Dendritic cell treated with granulocyte-macrophage colony-stimulating factor and Interleukin-4, amounts not matched to agents 40 ng/mL and 50 ng/mL, for 4 days (primary cell): ENCODE results near the gene SLC9A7.
"Not testable (repeated sequence)": the region's sequence is repeated elsewhere in the genome, so short reads cannot be mapped to it uniquely, and the experiment has no call there.

Experiments used
- H3K27ac Mint-ChIP-seq: one replicate; pipeline ENCODE4 v1.8.0; 2022; ENCODE audit warnings: mild to moderate bottlenecking, mixed read lengths
- H3K27me3 Mint-ChIP-seq: one replicate; pipeline ENCODE4 v1.8.0; 2022; ENCODE audit warnings: mild to moderate bottlenecking, mixed read lengths
- H3K36me3 Mint-ChIP-seq: one replicate; pipeline ENCODE4 v1.8.0; 2022; ENCODE audit warnings: low read depth, mixed read lengths
- H3K4me1 Mint-ChIP-seq: one replicate; pipeline ENCODE4 v1.8.0; 2022; ENCODE audit warnings: low read depth, mixed read lengths
- H3K4me3 Mint-ChIP-seq: one replicate; pipeline ENCODE4 v1.8.0; 2022; ENCODE audit warnings: mild to moderate bottlenecking, moderate library complexity, mixed read lengths
- H3K9me3 Mint-ChIP-seq: one replicate; pipeline ENCODE4 v1.8.0; 2022; ENCODE audit warnings: mixed read lengths
- intact Hi-C: fragments of 100-400 bp; cut with micrococcal nuclease; formaldehyde crosslinking; loops from one replicate; pipeline ENCODE4 v1.15.0; 2022

The SLC9A7 gene

DNA sequence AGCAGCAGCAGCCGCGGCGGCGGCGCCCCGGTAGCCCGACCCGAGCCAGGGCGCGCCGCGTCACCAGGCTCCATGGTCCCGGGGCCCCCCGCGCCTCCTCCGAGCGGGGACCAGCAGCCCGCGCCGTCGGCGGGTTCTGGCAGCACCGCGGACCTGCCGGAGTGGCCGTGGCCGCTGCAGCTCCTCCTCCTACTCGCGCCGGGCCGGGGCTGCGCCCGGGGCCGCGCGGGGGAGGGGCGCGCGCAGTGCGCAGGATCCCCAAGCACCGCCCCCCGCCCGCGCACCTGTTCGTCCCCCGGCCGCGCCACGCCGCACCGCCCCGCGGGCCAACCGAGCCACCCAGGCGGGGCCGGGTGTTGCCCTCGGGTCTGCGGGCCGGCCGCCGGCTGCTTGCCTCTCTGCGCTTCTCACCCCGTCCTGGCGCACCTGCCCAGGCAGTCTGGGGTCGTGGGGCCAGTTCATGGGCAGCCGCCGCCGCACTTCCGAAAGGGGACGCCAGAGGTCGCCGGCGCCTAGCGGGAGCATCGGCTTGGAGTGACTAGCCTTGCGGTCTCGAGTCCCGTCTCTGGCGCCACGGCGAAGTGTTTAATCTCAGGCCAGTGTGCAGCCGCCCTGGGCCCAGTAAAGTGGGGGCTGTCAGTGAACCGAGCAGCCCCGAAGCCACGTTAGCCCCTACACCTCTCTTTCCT, at the start of gene SLC9A7:
Gene SLC9A7 (minus strand): TSS at position 163 of the 689 bp plus-strand sequence. CDS start 89 bp downstream, at position 74.
- intact Hi-C loops: loop anchor here (1.0 to 5.0 kb wide), 2 partner anchors 37 to 202 kb away; no protein-coding TSS in a partner anchor
- H3K4me1 Mint-ChIP-seq: peaks cover 26% of the 10 kb centered on the region
- no peaks in the 10 kb centered on the region for H3K36me3 Mint-ChIP-seq
- peaks cover 5% of the 10 kb centered on the region for H3K27me3 Mint-ChIP-seq
- H3K4me3 Mint-ChIP-seq: peak within 1 kb of the TSS; percentile 76
- H3K9me3 Mint-ChIP-seq: no peaks in the 10 kb centered on the region
- peak within 1 kb of the TSS; percentile 55 for H3K27ac Mint-ChIP-seq

DNA sequence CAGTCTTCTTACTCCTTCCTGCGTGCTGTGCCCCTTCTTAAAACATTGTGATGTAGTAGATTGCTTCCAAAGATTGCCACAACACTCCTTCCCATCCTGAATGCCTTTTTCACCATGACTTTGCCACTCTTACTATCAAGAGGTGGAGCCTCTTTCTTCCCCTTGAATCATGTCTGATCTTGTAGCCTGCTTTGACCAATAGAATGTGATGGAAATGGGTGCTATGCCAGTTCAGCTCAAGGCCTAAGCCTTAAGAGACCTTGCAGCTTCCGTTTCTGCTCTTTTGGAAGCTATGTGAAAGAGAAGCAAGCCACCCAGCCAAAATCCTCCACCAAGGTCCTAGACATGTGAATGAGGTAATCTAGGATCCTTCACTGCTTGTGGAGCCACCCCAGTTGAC, 46.4 kb upstream of the SLC9A7 start:
- no peaks in the 10 kb centered on the region for H3K4me1 Mint-ChIP-seq
- H3K9me3 Mint-ChIP-seq: no peaks in the 10 kb centered on the region
- H3K36me3 Mint-ChIP-seq: no peaks in the 10 kb centered on the region
- intact Hi-C loops: no loop called here
- H3K27ac Mint-ChIP-seq: no peak overlapping the region
- H3K4me3 Mint-ChIP-seq: no peak overlapping the region
- peaks cover 2% of the 10 kb centered on the region for H3K27me3 Mint-ChIP-seq

DNA sequence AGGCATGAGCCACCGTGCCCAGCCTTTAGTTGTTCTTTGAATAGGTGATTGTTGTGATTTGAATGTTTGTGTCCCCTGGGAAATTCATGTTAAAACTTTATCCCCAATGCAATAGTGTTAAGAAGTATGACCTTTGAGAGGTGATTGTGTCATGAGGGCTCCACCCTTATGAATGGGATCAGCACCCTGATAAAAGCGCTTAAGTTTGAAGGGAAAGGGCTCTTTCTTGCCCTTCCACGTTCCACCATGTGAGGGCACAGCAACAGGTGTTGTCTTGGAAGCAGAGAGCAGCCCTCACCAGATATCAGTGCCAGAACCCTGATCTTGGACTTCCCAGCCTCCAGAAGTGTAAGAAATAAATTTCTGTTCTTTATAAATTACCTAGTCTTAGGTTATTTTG, 44.2 kb upstream of the SLC9A7 start:
- Mint-ChIP-seq H3K36me3 (no peaks in the 10 kb centered on the region), H3K9me3 (no peaks in the 10 kb centered on the region), H3K4me1 (no peaks in the 10 kb centered on the region), H3K4me3 (no peak overlapping the region), H3K27me3 (peaks cover 2% of the 10 kb centered on the region), H3K27ac (no peak overlapping the region)
- intact Hi-C loops: loop anchor here (5.0 kb wide), 2 partner anchors 229 to 289 kb away; no protein-coding TSS in a partner anchor

DNA sequence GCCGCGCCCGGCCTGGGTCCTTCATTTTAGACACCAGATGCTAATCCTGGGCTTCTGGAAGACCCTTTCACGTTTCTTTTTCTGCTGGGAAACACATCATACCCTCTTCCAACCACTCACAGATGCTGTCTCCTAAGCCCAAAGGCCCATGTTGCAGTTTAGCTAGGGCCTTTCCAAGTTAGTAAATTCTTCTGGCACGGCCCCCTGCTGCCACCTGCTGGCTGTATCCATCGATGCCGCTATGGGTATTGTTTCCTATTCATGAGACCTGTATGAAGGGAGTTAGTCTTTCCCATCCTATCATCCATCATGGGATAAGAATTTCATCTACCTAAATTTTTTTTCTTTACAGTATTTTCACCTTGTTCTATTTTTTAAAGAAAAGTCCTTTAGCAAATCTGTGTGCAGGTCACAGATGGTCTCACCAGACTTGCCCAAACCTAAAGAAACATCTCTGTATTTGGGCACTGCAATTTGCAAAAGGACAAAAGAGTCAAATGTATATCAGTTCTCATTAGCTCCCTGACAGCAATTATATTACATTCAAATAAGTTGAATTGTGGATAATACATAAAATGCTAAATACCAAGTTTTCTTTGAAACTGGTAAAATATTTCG, 37.8 kb upstream of the SLC9A7 start:
- Mint-ChIP-seq H3K9me3 (no peaks in the 10 kb centered on the region), H3K36me3 (no peaks in the 10 kb centered on the region), H3K4me1 (peaks cover 11% of the 10 kb centered on the region), H3K4me3 (no peak overlapping the region), H3K27me3 (no peaks in the 10 kb centered on the region), H3K27ac (no peak overlapping the region)
- intact Hi-C loops: loop anchor here (1.0 to 2.0 kb wide), 2 partner anchors 37 to 242 kb away; partner anchors contain the start of gene SLC9A7

DNA sequence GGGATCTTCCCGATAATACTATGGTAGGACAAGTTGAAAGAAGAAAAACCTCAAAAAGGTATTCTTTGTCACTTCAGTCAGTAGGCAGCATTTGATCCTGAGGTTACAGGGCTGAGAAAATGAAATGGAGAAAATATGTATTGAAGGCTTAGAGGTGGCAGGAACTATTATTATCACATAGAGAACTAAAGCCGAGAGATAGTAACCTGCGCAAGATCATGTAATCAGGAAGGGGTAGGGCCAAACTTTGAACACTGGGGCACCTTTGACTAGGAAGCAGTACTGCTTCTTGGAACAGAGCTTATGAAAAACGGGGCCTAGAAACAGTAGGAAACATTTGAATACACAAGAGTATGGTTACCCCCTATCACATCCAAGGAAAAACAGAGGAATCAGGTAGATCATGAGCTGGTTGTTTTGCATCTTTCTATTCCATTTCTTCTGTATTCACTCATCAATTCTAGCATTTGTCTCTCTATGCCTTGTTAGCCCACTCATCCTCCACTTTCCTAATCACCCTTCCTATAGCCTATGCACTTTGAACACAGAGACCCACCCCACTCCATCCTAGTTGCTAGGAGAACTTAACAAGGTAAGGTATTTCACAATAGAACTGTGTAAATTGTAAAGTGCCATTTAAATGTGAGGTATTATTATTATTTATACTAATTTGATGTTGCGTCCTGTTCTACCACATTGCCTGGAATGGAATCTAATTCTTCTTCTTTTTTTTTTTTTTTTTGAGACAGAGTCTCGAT, 34.6 kb upstream of the SLC9A7 start:
- Mint-ChIP-seq H3K27me3 (no peaks in the 10 kb centered on the region), H3K4me3 (peak overlapping the region; percentile 34), H3K27ac (peak overlapping the region; percentile 80), H3K9me3 (no peaks in the 10 kb centered on the region), H3K4me1 (peaks cover 17% of the 10 kb centered on the region), H3K36me3 (no peaks in the 10 kb centered on the region)
- intact Hi-C loops: loop anchor here (5.0 kb wide), 1 partner anchor 216 kb away; no protein-coding TSS in a partner anchor

DNA sequence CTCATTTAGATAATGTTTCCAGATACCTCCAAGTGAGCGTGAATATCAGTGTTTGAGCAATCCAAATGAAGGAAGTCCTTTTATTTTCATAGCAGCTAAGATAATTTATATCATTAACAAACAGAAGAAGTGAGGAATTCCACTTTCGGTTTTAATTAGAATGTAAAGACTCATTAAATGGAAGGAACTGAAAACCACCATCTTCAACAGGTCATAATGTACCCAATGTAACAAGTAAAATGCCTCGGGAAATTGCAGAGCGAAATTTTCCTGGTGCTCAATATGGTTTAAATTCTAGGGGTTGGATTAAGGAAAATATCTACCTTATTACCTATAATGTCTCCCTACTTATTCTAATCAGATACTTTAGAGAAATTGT, 33.9 kb upstream of the SLC9A7 start:
- H3K27ac Mint-ChIP-seq: peak overlapping the region; percentile 80
- no peaks in the 10 kb centered on the region for H3K36me3 Mint-ChIP-seq
- H3K9me3 Mint-ChIP-seq: no peaks in the 10 kb centered on the region
- H3K4me3 Mint-ChIP-seq: peak overlapping the region; percentile 34
- peaks cover 17% of the 10 kb centered on the region for H3K4me1 Mint-ChIP-seq
- intact Hi-C loops: loop anchor here (5.0 kb wide), 1 partner anchor 215 kb away; no protein-coding TSS in a partner anchor
- H3K27me3 Mint-ChIP-seq: no peaks in the 10 kb centered on the region

DNA sequence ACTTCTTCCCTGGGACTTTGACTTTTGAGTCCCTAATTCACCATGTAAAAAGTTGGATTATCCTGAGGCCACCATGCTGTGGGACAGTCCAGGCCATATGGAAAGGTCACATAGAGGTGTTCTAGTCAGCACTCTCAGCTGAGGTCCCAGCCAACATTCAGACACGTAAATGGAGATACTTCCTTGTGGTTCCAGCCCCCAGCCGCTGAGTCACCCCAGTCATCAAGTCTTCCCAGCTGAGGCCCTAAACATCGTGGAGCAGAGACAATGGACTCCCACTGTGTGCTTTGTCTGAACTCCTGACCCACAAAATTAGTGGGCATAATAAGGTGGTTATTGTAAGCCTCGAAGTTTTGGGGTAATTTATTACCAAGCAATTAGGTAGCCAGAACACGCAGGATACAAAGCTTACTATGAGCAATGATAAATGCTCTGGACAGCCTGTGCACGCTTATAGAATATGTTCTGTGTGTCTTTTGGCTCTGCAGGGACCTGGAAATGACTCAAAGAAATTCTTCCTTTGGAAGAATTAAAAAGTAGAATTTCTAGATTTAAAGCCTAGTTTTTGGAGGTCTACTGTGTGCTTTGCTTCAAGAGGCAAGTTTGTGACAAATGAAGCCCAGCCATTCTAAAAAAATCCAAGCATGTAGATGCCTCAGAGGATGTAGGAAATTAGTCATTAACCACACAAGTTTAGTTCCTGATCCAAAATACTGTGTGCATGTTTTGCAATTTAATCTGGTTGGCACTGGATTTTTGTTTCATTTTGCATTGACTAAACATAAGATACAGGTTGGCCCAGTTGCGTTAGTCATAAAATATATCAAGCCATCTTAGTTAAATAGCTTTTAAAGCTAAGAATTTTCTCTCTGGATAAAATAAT, 33.2 kb upstream of the SLC9A7 start:
- intact Hi-C loops: loop anchor here (5.0 kb wide), 1 partner anchor 215 kb away; no protein-coding TSS in a partner anchor
- Mint-ChIP-seq H3K4me3 (peak overlapping the region; percentile 34), H3K9me3 (no peaks in the 10 kb centered on the region), H3K4me1 (peaks cover 17% of the 10 kb centered on the region), H3K27ac (peak overlapping the region; percentile 80), H3K36me3 (no peaks in the 10 kb centered on the region), H3K27me3 (no peaks in the 10 kb centered on the region)

DNA sequence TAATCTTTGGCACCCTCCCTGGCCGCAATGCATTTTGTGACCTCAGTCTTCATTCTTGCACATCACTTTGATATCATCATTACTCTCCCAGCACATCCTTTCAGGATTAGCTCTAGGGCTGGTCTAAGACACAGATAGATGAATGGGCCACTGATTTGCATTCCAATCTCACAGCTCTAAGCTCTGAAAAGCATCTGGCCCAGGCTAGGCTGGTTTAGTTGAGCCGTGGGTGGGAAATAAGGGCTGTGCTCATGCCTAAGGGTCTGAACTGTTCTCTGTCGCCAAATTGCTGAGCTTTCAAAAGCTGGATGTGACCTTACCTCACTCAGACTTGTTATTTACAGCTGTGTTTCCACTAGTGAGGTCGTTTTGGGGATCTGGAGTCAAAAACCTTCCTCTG, 30.0 kb upstream of the SLC9A7 start:
- Mint-ChIP-seq H3K27me3 (no peaks in the 10 kb centered on the region), H3K27ac (no peak overlapping the region), H3K9me3 (no peaks in the 10 kb centered on the region), H3K4me1 (peaks cover 14% of the 10 kb centered on the region), H3K36me3 (no peaks in the 10 kb centered on the region), H3K4me3 (no peak overlapping the region)
- intact Hi-C loops: no loop called here

DNA sequence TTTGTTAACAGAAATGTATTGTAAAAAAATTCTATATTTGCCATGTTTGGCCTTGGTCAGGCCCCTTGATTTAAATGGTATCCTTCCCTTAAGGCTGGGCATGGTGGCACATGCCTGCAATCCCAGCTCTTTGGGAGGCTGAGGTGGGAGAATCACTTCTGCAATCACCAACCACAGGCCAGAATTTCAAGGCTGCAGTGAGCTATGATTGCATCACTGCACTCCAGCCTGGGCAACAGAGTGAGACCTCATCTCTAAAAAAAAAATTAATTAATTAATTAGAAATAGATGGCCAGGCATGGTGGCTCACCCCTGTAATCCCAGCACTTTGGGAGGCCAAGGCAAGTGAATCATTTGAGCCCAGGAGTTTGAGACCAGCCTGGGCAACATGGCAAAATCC, 25.5 kb upstream of the SLC9A7 start:
- H3K4me1 Mint-ChIP-seq, H3K9me3 Mint-ChIP-seq, H3K36me3 Mint-ChIP-seq, H3K27me3 Mint-ChIP-seq, intact Hi-C loops, H3K27ac Mint-ChIP-seq, H3K4me3 Mint-ChIP-seq: not testable (repeated sequence)

DNA sequence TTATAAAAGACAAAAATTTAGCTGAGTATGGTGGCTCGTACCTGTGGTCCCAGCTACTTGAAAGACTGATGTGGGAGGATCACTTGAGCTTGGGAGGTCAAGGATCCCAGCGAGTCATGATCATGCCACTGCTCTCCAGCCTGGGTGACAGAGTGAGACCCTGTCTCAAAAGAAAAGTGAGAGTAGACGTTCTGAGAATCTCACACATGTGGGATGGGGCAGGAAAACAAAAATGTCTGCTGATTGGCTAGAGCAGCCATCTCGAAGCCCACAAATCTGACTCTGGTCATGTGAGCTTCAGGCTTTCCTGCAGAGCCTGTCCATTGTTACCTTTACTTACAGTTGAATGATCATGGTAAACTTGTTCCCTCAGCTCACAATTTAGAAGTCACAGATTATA, 23.1 kb upstream of the SLC9A7 start:
- no peak overlapping the region for H3K27ac Mint-ChIP-seq
- peaks cover 1% of the 10 kb centered on the region for H3K27me3 Mint-ChIP-seq
- no peaks in the 10 kb centered on the region for H3K36me3 Mint-ChIP-seq
- H3K9me3 Mint-ChIP-seq: no peaks in the 10 kb centered on the region
- intact Hi-C loops: no loop called here
- no peak overlapping the region for H3K4me3 Mint-ChIP-seq
- H3K4me1 Mint-ChIP-seq: peaks cover 6% of the 10 kb centered on the region

DNA sequence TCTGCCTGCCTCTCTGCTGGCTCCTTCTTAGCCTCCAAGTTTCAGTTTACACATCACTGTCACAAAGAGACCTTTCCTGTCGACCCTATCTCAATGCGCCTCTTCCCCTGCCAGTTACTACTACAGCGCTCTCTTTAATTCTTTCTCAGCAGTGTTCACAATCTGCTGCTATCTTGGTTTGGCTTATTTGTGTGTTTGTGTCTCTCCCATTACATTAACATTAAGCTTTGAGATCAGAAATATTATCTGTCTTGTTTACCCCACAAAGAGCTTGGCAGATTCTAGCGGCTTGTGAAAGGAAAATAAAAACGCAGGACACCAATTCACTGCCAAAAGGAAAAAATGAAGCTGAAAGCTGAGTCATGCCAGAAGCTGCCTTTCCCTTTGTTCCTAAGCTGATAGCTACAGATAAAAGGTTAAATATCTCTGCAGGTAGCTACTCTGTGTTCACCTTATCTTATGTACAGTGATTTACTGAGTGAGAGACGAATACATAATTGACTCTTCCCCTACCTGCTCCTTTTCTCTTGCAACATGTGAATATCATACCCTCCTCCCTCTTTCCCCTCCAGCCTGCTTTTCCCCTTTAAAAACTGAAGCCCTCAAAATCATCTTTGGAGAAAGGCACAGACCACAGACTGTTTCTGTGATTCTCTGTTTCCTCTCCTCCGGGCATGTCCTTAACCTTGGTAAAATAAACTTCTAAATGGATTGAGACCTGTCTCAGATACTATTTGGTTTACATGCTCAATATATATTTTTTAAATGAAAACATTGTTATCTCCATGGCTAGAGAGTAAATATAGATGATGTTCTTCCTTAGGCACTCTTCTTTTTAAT, 19.3 kb upstream of the SLC9A7 start:
- Mint-ChIP-seq H3K4me1 (peaks cover 6% of the 10 kb centered on the region), H3K36me3 (no peaks in the 10 kb centered on the region), H3K4me3 (no peak overlapping the region), H3K27ac (no peak overlapping the region), H3K9me3 (no peaks in the 10 kb centered on the region), H3K27me3 (peaks cover 1% of the 10 kb centered on the region)
- intact Hi-C loops: no loop called here

DNA sequence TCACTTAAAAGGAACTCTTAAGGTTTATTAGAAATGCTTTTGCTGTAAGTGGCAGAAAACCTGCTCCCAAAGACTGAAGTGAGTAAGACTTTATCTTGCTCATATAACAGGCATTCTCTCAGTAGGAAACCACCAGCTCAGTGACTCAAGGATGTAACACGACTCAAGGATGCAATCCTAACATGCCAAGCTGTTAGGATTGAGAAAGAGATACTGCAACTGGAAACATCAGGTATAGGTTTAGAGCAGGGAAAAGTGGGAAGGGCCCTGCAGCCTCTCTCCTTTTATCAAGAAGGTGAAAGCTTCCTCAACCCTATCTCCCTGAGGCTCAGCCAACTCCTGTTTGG, 11.9 kb upstream of the SLC9A7 start:
- H3K27me3 Mint-ChIP-seq: no peaks in the 10 kb centered on the region
- no peak overlapping the region for H3K4me3 Mint-ChIP-seq
- intact Hi-C loops: no loop called here
- no peak overlapping the region for H3K27ac Mint-ChIP-seq
- H3K36me3 Mint-ChIP-seq: no peaks in the 10 kb centered on the region
- H3K9me3 Mint-ChIP-seq: no peaks in the 10 kb centered on the region
- H3K4me1 Mint-ChIP-seq: no peaks in the 10 kb centered on the region
